ENCODE results near the gene CEL. TPM values are rescaled to one million over a fixed set of nuclear protein-coding genes. Genes with fewer than 3 reads are reported as not detected.

CEL gene
- total RNA-seq, 4 donors from 2014 or later: 0.27 to 0.46 (median 0.33) TPM; not detected in 1

- intact Hi-C loops (cut with DNase I): no loop called here
- peaks cover 62 to 69% of the 10 kb centered on the region in 2 donors for H3K36me3 ChIP-seq
- WGBS, 2 donors: 92 to 100% methylated on average over 1 to 7 of the region's 7 CpGs
Measured at GRCh38 chr9:133105461-133105770, 43.6 kb downstream of the CEL start.

GRCh38 chr9:133106511-133107244 lies 44.9 kb downstream of the CEL start:
- intact Hi-C loops (cut with DNase I): no loop called here
- 92 to 96% methylated on average over 11 to 17 of the region's 17 CpGs for WGBS, 2 donors
- H3K4me3 ChIP-seq (replicated peaks in 1 of 3): no peak overlapping the region
- peaks cover 49 to 58% of the 10 kb centered on the region in 2 donors for H3K36me3 ChIP-seq
- DNase-seq: no peak
- no peak overlapping the region for H3K27ac ChIP-seq
- no peaks in the 10 kb centered on the region for H3K9me3 ChIP-seq
- TF ChIP-seq, protein P1, sequence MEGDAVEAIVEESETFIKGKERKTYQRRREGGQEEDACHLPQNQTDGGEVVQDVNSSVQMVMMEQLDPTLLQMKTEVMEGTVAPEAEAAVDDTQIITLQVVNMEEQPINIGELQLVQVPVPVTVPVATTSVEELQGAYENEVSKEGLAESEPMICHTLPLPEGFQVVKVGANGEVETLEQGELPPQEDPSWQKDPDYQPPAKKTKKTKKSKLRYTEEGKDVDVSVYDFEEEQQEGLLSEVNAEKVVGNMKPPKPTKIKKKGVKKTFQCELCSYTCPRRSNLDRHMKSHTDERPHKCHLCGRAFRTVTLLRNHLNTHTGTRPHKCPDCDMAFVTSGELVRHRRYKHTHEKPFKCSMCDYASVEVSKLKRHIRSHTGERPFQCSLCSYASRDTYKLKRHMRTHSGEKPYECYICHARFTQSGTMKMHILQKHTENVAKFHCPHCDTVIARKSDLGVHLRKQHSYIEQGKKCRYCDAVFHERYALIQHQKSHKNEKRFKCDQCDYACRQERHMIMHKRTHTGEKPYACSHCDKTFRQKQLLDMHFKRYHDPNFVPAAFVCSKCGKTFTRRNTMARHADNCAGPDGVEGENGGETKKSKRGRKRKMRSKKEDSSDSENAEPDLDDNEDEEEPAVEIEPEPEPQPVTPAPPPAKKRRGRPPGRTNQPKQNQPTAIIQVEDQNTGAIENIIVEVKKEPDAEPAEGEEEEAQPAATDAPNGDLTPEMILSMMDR (IDR thresholded peaks at IDR 0.05): no peak
- TF ChIP-seq POLR2A (IDR thresholded peaks at IDR 0.05): no peak
- H3K4me1 ChIP-seq: no peaks in the 10 kb centered on the region
- no peaks in the 10 kb centered on the region for H3K27me3 ChIP-seq

More at GRCh38 chr9:133105461-133105770, 43.6 kb downstream of the CEL start:
- TF ChIP-seq, protein P1 (IDR thresholded peaks at IDR 0.05): no peak
- TF ChIP-seq POLR2A (IDR thresholded peaks at IDR 0.05): no peak
- H3K4me3 ChIP-seq (replicated peaks in 1 of 3): no peak overlapping the region
- H3K4me1 ChIP-seq: no peaks in the 10 kb centered on the region
- no peak overlapping the region for H3K27ac ChIP-seq
- no peak for DNase-seq
- H3K9me3 ChIP-seq: no peaks in the 10 kb centered on the region
- no peaks in the 10 kb centered on the region for H3K27me3 ChIP-seq

GRCh38 chr9:133107245-133107722 lies 45.5 kb downstream of the CEL start:
- no peaks in the 10 kb centered on the region for H3K27me3 ChIP-seq
- H3K36me3 ChIP-seq: peaks cover 43 to 52% of the 10 kb centered on the region in 2 donors
- H3K27ac ChIP-seq: no peak overlapping the region
- TF ChIP-seq, protein P1 (IDR thresholded peaks at IDR 0.05): no peak
- no peak for TF ChIP-seq POLR2A (IDR thresholded peaks at IDR 0.05)
- no peaks in the 10 kb centered on the region for H3K9me3 ChIP-seq
- no peak for DNase-seq
- no peak overlapping the region for H3K4me3 ChIP-seq (replicated peaks in 1 of 3)
- WGBS, 2 donors: 94 to 100% methylated on average over 2 to 3 of the region's 13 CpGs
- H3K4me1 ChIP-seq: peaks cover 0 to 3% of the 10 kb centered on the region in 2 donors
- intact Hi-C loops (cut with DNase I): no loop called here

DNA sequence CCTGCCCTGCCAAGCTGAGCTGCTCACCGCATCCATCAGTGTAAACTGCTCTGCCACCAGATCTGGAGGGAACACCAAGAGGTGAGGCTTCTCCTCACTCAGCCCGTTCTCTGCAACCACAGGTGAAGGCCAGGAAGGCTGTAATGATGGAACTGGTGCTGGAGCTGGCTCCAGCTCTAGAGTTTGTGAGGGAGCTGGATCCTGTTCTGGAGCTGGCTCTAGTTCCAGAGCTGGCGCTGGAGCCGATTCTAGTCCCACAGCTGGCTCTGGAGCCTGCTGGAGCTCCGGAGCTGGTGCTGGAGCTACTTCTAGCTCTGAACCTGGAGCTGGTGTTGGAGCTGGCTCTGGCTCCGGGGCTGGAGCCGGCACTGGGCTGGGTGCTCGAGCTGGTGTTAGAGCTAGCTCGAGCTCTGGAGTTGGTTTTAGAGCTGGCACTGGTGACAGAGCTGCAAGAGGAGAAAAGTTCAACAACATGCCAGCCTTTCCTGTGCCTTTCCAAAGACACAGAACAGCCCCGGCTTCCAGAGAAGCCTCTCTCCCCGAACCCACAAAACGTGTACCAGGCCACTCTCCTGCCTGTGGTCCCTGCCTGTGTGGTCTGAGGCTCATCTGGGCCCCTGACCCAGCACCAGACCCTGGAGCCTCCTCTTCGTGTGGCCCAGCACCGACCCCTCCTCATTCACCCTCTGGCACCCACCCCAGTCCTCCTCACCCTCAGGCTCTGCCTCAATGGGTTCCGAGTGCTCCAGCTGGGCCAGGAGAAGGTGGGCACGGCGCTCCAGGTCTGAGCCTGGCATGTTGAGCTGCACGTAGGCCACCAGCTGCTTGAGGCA lies 46.4 kb downstream of the CEL start:
- DNase-seq: no peak
- WGBS, 2 donors: 88 to 89% methylated on average over 9 to 10 of the region's 18 CpGs
- intact Hi-C loops (cut with DNase I): no loop called here
- Histone ChIP-seq H3K27me3 (no peaks in the 10 kb centered on the region), H3K9me3 (no peaks in the 10 kb centered on the region), H3K36me3 (peaks cover 39 to 46% of the 10 kb centered on the region in 2 donors), H3K27ac (no peak overlapping the region), H3K4me3 (replicated peaks in 1 of 3) (no peak overlapping the region), H3K4me1 (peaks cover 5 to 12% of the 10 kb centered on the region in 2 donors)
- TF ChIP-seq, protein P1 (IDR thresholded peaks at IDR 0.05): no peak
- TF ChIP-seq POLR2A (IDR thresholded peaks at IDR 0.05): no peak
